Measurements from ENCODE around the gene USP16. TPM values are rescaled to one million over a fixed set of nuclear protein-coding genes. Genes with fewer than 3 reads are reported as not detected.

The USP16 gene
- total and polyA plus RNA-seq, 2 of the 13 experiments (the other 11 are each of a cell fraction or from before 2014, with no cell fraction given) = 16.5 to 46.9 TPM

GRCh38 chr21:29017639-29018237 is 6.7 kb upstream of the USP16 start:
- DNase-seq (ENCODE audit: low spot score) (no peak), FAIRE-seq (no peak), ATAC-seq (no peak)
- BruUV-seq (replicated peaks) = no TSS peak
- H4K20me1 ChIP-seq (ENCODE audit: insufficient read depth, low read length) = no peaks in the 10 kb centered on the region
- peak overlapping the region; percentile 91 for H3K9ac ChIP-seq (ENCODE audit: insufficient read depth, low read depth, low read length)
- H2AFZ ChIP-seq (ENCODE audit: low read length) = no peak overlapping the region
- H3K27me3 ChIP-seq (ENCODE audit: control insufficient read depth in 1 of 2, insufficient read depth in 2 of 2, low read length in 2 of 2) = no peaks in the 10 kb centered on the region
- 0 out of 5 replicates have a peak, but pooled peaks cover 0 to 1% of the 10 kb centered on the region in 2 experiments for H3K36me3 ChIP-seq (replicated peaks in 1 of 2; ENCODE audit: control insufficient read depth in 1 of 2, insufficient read depth in 2 of 2, low read length in 2 of 2)
- WGBS (ENCODE audit: low lambda C conversion rate) = 71% methylated on average over 6 of the region's 6 CpGs
- 0 out of 2 replicates have a peak, but pooled peaks have one; percentile 18 for TF ChIP-seq FOXO4 (CRISPR knock-in tag; conservative IDR thresholded peaks at IDR 0.05)
- no peak for TF ChIP-seq ZNF383 (CRISPR knock-in tag; IDR thresholded peaks at IDR 0.05; ENCODE audit: borderline replicate concordance)
- H3K4me3 ChIP-seq (replicated peaks in 1 of 3; ENCODE audit: insufficient read depth in 1 of 3, low read depth in 2 of 3, low read length in 3 of 3) = peak overlapping the region; percentile 75 to 100 (median 87); a peak in 5 of 6 replicates
- ChIA-PET POLR2A (interaction anchor here (1.7 to 3.9 kb wide), 3 partner anchors 12 to 25 kb away, joined by 3 to 47 read pairs (median 15); partner anchors contain the start of gene LTN1), CTCF (ENCODE audit: low intra/inter-chr PET ratio, low total read pairs) (no interaction called here)
- H3K4me1 ChIP-seq (ENCODE audit: insufficient read depth, low read length) = peaks cover 31% of the 10 kb centered on the region
- intact Hi-C loops (cut with micrococcal nuclease; ENCODE audit: unreplicated experiment) (no loop called here), in situ Hi-C loops (cut with HindIII; ENCODE audit: extremely low pct_ligation_motif_present, low pct_unique_long_range_greater_than_20kb) (no loop called here)
- no peaks in the 10 kb centered on the region for H3K9me3 ChIP-seq (ENCODE audit: low read length)
- H3K79me2 ChIP-seq (ENCODE audit: insufficient read depth, low read length) = peaks cover 24% of the 10 kb centered on the region
- peak overlapping the region; percentile 93 for H3K4me2 ChIP-seq (ENCODE audit: low read depth, low read length)
- peak overlapping the region; percentile 81 for H3K27ac ChIP-seq (ENCODE audit: extremely low read length, insufficient read depth, low read length)

- Histone ChIP-seq H3K27me3 (ENCODE audit: control insufficient read depth in 1 of 2, insufficient read depth in 2 of 2, low read length in 2 of 2) (no peaks in the 10 kb centered on the region), H3K4me3 (replicated peaks in 1 of 3; ENCODE audit: insufficient read depth in 1 of 3, low read depth in 2 of 3, low read length in 3 of 3) (peak overlapping the region; percentile 75 to 100 (median 87)), H3K4me1 (ENCODE audit: insufficient read depth, low read length) (peaks cover 39% of the 10 kb centered on the region), H3K79me2 (ENCODE audit: insufficient read depth, low read length) (peaks cover 24% of the 10 kb centered on the region), H4K20me1 (ENCODE audit: insufficient read depth, low read length) (no peaks in the 10 kb centered on the region), H2AFZ (ENCODE audit: low read length) (no peak overlapping the region), H3K9ac (ENCODE audit: insufficient read depth, low read depth, low read length) (peak overlapping the region; percentile 91), H3K4me2 (ENCODE audit: low read depth, low read length) (peak overlapping the region; percentile 93), H3K27ac (ENCODE audit: extremely low read length, insufficient read depth, low read length) (peak overlapping the region; percentile 81), H3K9me3 (ENCODE audit: low read length) (no peaks in the 10 kb centered on the region), H3K36me3 (replicated peaks in 1 of 2; ENCODE audit: control insufficient read depth in 1 of 2, insufficient read depth in 2 of 2, low read length in 2 of 2) (0 out of 5 replicates have a peak, but pooled peaks cover 0 to 1% of the 10 kb centered on the region in 2 experiments)
- intact Hi-C loops (cut with micrococcal nuclease; ENCODE audit: unreplicated experiment) (no loop called here), in situ Hi-C loops (cut with HindIII; ENCODE audit: extremely low pct_ligation_motif_present, low pct_unique_long_range_greater_than_20kb) (no loop called here)
- DNase-seq (ENCODE audit: low spot score) = no peak
- no peak for ATAC-seq
- under 1% methylated on average over 12 of the region's 12 CpGs for WGBS (ENCODE audit: low lambda C conversion rate)
- ChIA-PET POLR2A (interaction anchor here (0.7 to 3.9 kb wide), 8 partner anchors 11 to 134 kb away, joined by 3 to 47 read pairs (median 3); partner anchors contain the start of genes CCT8 and LTN1), CTCF (ENCODE audit: low intra/inter-chr PET ratio, low total read pairs) (no interaction called here)
- TSS peak; percentile 57 for BruUV-seq (replicated peaks)
- no peak for TF ChIP-seq UBTF (CRISPR knock-in tag; IDR thresholded peaks at IDR 0.05)
- TF ChIP-seq BCL3 (CRISPR knock-in tag; IDR thresholded peaks at IDR 0.05) = no peak
- TF ChIP-seq ZNF672 (CRISPR knock-in tag; IDR thresholded peaks at IDR 0.05) = no peak
- TF ChIP-seq MZF1 (CRISPR knock-in tag; IDR thresholded peaks at IDR 0.05; ENCODE audit: borderline replicate concordance) = no peak
- FAIRE-seq = no peak
Measured at GRCh38 chr21:29018540-29018939, 5.9 kb upstream of the USP16 start.

All from HepG2 (cell line).